Measurements from ENCODE around the gene TTC39A. TPM values are rescaled to one million over a fixed set of nuclear protein-coding genes. Genes with fewer than 3 reads are reported as not detected.

TTC39A gene
- polyA plus RNA-seq, 1 donor (not counting 4 experiments of a cell fraction or from before 2014, with no cell fraction given) = 1.4 TPM

- Histone ChIP-seq H3K9ac (ENCODE audit: control insufficient read depth, extremely low read depth, insufficient read depth, low read length) (no peak overlapping the region), H3K9me1 (ENCODE audit: control insufficient read depth, extremely low read depth, insufficient read depth, low read length) (no peaks in the 10 kb centered on the region), H4K20me1 (ENCODE audit: control insufficient read depth, extremely low read depth, insufficient read depth, low read length) (no peaks in the 10 kb centered on the region), H3K36me3 (ENCODE audit: control insufficient read depth in 2 of 2, extremely low read depth in 1 of 2, insufficient read depth in 2 of 2, low read length in 2 of 2) (peaks cover 0 to 1% of the 10 kb centered on the region in 2 experiments), H3K4me3 (ENCODE audit: control insufficient read depth in 2 of 3, extremely low read depth in 1 of 3, insufficient read depth in 2 of 3, low read depth in 1 of 3, low read length in 3 of 3) (no peak overlapping the region), H3K27me3 (ENCODE audit: control insufficient read depth, extremely low read depth, insufficient read depth, low read length) (no peaks in the 10 kb centered on the region), H2AFZ (ENCODE audit: control insufficient read depth, low read length) (no peak overlapping the region), H3K4me2 (ENCODE audit: control insufficient read depth, extremely low read depth, insufficient read depth, low read depth, low read length) (no peak overlapping the region), H3K9me3 (ENCODE audit: control insufficient read depth, low read depth, low read length) (no peaks in the 10 kb centered on the region), H3K4me1 (ENCODE audit: control insufficient read depth, extremely low read depth, insufficient read depth, low read length) (no peaks in the 10 kb centered on the region), H3K27ac (ENCODE audit: control insufficient read depth, insufficient read depth, low read length) (no peak overlapping the region), H3K79me2 (ENCODE audit: control insufficient read depth, insufficient read depth, low read length) (no peaks in the 10 kb centered on the region)
- FAIRE-seq (no peak), DNase-seq (ENCODE audit: low read depth, low spot score) (no peak)
- dilution Hi-C loops (cut with MboI; ENCODE audit: extremely low pct_ligation_motif_present, low sequenced_read_pairs) = no loop called here
- TF ChIP-seq EZH2 (IDR thresholded peaks at IDR 0.05; ENCODE audit: low read length) = no peak
- no peak for TF ChIP-seq CTCF (optimal IDR thresholded peaks at IDR 0.05 in 1 of 3, IDR thresholded peaks at IDR 0.05 in 1 of 3, conservative IDR thresholded peaks at IDR 0.05 in 1 of 3; ENCODE audit: extremely low read depth in 1 of 3, insufficient read depth in 2 of 3, low read length in 3 of 3)
Observed at GRCh38 chr1:51284487-51284954, 45.8 kb downstream of the TTC39A start.

- TF ChIP-seq CTCF (optimal IDR thresholded peaks at IDR 0.05 in 1 of 3, IDR thresholded peaks at IDR 0.05 in 1 of 3, conservative IDR thresholded peaks at IDR 0.05 in 1 of 3; ENCODE audit: extremely low read depth in 1 of 3, insufficient read depth in 2 of 3, low read length in 3 of 3) (no peak), EZH2 (IDR thresholded peaks at IDR 0.05; ENCODE audit: low read length) (no peak)
- FAIRE-seq (no peak), DNase-seq (ENCODE audit: low read depth, low spot score) (no peak)
- Histone ChIP-seq H3K4me3 (ENCODE audit: control insufficient read depth in 2 of 3, extremely low read depth in 1 of 3, insufficient read depth in 2 of 3, low read depth in 1 of 3, low read length in 3 of 3) (no peak overlapping the region), H3K9ac (ENCODE audit: control insufficient read depth, extremely low read depth, insufficient read depth, low read length) (no peak overlapping the region), H3K4me2 (ENCODE audit: control insufficient read depth, extremely low read depth, insufficient read depth, low read depth, low read length) (no peak overlapping the region), H3K27me3 (ENCODE audit: control insufficient read depth, extremely low read depth, insufficient read depth, low read length) (no peaks in the 10 kb centered on the region), H3K36me3 (ENCODE audit: control insufficient read depth in 2 of 2, extremely low read depth in 1 of 2, insufficient read depth in 2 of 2, low read length in 2 of 2) (peaks cover 0 to 1% of the 10 kb centered on the region in 2 experiments), H3K4me1 (ENCODE audit: control insufficient read depth, extremely low read depth, insufficient read depth, low read length) (no peaks in the 10 kb centered on the region), H4K20me1 (ENCODE audit: control insufficient read depth, extremely low read depth, insufficient read depth, low read length) (no peaks in the 10 kb centered on the region), H3K79me2 (ENCODE audit: control insufficient read depth, insufficient read depth, low read length) (no peaks in the 10 kb centered on the region), H3K9me3 (ENCODE audit: control insufficient read depth, low read depth, low read length) (no peaks in the 10 kb centered on the region), H3K9me1 (ENCODE audit: control insufficient read depth, extremely low read depth, insufficient read depth, low read length) (no peaks in the 10 kb centered on the region), H3K27ac (ENCODE audit: control insufficient read depth, insufficient read depth, low read length) (no peak overlapping the region), H2AFZ (ENCODE audit: control insufficient read depth, low read length) (no peak overlapping the region)
- dilution Hi-C loops (cut with MboI; ENCODE audit: extremely low pct_ligation_motif_present, low sequenced_read_pairs) = no loop called here
Observed at GRCh38 chr1:51283979-51284378, 46.4 kb downstream of the TTC39A start.

Measured in keratinocyte (primary cell).